NCI-H2227 treated with DMSO at 0.1 percent for 48 hours (cell line): ENCODE results near the gene SYNPO.

Experiments used
- DNase-seq: peaks from one replicate; lab custom pipeline; 2025; lab: John Stamatoyannopoulos, UW

The SYNPO gene

GRCh38 chr5:150625164-150625535 is 15.3 kb upstream of the SYNPO start:
- no peak for DNase-seq

- no peak for DNase-seq
Observed at GRCh38 chr5:150625831-150626746, 14.4 kb upstream of the SYNPO start.

DNA sequence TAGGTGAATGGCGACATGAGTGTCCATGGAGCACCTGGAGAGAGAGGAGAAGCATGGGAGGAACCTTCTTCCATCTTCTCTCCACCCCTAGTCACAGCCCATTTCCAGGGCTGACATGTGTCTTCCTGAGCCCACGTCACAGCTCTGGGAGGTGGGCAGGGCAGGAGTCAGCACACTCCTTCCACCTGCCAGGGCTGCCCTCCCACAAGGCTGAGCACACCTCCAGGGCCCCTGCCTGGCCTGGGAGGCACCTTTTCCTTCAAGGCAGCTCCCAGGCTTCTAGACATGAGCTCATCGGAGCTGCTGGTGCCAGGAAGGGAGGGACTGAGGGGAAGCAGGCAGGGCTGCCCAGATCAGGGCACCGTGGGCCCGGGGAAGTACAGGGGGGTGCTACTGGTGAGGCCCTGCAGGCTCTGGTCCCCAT is 13.6 kb upstream of the SYNPO start:
- DNase-seq: no peak

DNA sequence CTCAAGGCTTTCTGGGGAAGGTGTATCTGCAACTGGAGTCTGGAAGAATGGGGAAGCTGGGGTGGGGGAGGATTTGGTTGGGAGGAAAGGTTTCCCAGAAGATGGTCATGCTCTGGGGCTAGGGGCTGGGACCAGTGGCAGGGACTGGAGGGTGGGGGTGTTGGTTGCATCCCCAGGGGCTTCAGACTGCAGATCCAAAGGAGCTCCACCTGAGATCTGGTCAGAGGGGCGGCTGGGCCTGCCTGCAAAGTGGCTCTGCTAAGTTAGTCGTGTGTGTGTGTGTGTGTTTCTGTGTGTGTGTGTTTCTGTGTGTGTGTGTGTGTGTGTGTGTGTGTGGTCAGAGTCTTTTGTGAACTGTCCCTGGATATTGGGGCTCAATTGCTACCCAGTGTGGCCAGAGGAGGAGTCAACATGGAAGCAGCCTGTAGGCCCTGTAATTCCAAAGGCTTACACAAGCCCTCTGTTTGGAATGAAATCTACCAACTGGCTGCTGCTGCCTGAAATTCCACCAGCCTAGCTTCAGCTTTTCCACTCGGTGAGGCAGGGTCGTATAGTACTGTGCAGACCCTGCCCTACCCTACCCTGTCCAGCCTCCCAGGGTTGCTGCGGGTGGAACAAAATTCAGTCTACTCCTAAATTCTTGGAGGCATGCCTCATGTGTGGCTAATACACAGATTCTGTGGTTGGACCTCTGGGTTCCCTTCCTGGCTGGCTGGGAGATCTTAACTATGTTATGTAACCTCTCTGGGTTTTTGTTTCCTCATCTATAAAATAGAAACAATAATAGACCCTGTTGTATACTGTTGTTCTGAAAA is 12.5 kb upstream of the SYNPO start:
- DNase-seq: no peak

GRCh38 chr5:150628936-150629485 is 11.4 kb upstream of the SYNPO start:
- DNase-seq: no peak

DNA sequence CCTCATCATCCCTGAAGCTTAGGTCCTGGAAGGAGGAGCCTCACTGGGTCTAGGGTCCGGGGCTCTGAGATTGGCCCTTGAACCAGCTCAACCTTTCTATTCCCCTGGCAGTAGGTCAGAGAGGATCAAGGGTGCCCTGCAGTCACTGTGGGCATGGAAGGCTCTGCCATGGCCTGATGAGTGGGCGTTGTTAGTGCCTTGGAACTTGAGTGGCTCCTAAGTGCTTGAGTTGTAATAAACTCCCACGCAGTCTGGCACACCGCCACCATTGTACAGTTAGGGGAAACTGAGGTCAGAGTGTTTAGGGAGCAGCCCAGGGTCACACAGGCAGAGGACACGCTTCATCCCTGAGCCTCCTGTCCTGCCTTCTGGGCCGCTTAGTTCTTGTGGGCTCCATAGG is 10.4 kb upstream of the SYNPO start:
- no peak for DNase-seq

DNA sequence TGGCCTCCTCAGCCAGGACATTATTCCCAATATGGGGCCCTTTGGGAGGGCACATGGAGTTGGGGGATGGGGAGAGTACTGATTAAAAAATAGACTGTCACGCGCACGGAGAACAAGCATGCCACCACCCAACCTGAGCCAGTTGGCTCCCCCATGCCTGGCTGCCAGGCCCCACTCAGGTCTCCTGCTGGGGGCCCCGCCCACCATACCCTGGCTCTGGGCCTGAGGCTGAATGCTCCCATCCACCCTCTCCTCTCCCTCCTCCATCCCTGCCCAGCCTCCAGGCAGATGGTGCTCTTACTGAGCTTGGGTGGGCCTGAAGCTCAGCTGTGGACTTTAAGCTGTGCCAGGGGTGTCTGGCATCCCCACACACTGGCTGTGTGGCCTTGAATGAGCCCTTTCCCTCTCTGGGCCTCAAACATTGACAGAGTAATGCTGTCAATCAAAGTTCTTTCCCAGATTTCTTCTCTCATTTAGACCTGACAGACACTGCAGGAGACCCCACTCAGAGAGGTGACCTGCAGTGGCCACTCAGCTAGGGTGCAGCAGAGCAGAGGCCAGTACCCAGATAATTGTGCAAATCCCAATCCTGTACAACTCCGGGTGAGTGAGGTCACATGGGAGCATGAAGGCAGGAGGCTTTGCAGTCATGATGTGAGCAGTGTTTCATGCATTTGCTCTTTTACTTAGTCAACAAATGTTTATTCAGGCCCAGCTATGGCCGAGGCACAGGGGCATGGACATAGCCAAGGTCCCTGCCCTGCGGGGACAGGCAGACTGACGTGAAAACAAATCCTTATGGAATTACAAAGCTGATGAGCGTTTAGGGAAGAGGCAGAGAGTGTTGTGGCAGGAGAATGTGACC is 9.8 kb upstream of the SYNPO start:
- no peak for DNase-seq

DNA sequence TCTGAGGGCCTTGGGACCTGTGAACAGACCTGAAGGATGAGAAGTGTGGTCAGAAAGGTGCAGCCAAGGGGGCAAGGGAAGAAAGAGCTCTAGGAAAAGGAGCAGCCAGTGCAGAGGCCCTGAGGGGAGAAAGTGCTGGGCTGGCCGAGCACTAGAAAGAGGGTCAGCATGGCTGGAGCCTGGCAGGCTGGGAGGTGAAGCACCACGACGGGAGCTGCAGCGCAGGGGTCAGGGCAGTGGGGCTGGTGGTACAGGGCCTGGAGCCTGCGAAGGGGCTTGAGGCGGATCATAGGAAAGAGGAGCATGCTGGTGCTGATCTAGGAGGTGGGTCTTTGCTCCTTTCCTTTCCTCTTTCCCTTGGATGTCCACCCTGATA is 9.1 kb upstream of the SYNPO start:
- DNase-seq: no peak

GRCh38 chr5:150632305-150633160 is 7.9 kb upstream of the SYNPO start:
- DNase-seq: no peak

DNA sequence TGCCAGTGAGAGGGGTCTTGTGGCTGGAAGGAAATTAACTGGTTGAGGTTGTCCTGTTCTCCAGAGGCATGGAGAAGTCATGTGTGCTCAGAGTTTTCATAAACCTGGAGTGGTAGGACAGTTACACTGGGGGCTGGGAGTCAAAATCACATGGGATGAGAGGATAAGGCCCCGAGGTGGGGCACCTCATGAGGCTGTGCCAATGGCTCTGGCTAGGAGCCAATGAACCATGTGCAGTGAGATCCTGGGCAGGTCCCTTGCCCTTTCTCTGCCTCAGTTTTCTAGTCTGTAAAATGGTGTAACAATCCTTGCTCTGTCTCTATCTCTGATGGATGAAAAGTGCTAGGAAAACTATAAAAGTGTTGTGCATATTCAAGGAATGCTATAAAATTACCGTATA is 7.0 kb upstream of the SYNPO start:
- DNase-seq: no peak

- no peak for DNase-seq
Observed at GRCh38 chr5:150636391-150637244, 3.8 kb upstream of the SYNPO start.

DNA sequence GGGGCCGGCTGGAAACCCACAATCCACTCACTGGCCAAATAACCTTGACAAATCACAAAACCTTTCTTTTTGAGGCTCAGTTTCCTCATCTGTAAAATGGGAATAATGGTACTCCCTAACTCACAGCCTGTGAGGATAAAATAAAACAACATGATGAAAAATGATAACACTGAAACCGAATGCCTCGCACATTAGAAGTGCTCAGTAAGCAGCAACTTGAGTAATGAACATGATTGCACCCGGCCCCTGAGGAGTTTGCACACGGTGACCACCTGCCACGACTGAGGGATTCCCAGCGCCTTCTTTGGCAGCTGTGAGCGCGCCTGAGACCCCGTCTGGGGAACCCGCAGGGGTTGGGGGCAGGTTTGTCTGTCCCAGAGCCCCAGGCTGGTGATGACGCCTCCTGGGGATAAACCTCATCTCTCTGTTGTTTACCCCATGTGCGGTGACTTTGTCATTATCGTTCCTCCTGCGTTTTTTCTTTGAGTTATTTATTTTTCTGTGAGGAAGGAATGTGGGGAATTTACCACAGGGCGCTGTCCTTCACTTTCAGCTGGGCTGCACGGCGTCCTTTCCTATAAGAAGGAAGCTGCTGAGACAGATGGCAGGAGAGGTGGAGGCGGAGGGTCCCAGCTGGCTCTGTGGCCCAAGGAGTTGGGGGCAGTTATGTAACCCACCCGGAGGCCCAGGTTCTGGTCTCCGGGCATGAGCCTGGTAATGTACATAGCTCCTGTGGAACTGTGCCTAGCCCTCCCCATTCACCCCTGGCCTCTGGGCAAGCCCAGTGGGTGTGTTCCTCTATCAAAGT is 3.0 kb upstream of the SYNPO start:
- no peak for DNase-seq

- DNase-seq: no peak
Observed at GRCh38 chr5:150638053-150638444, 2.4 kb upstream of the SYNPO start.

GRCh38 chr5:150638488-150639376 is 1.7 kb upstream of the SYNPO start:
- no peak for DNase-seq

- no peak for DNase-seq
Observed at GRCh38 chr5:150639377-150639692, 1.1 kb upstream of the SYNPO start.

DNA sequence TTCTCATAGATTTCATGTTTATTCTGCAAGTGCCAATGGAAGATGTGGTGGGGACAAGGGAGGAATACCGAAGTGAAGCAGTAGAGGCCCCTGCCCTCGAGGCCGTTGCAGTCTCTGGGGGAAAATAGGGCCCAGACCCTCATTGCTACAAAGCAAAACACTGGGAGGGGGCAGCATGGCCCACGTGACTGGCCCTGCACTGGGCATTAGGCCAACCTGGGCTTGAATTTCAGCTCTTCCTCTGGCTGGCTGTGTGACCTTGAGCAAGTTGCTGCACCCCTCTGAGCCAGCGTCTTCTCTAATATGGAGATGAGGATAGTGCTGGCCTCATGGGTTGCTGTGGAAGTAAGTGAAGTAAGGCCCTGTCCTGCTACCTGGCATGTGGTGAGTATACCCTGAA is 709 bp upstream of the SYNPO start:
- no peak for DNase-seq

DNA sequence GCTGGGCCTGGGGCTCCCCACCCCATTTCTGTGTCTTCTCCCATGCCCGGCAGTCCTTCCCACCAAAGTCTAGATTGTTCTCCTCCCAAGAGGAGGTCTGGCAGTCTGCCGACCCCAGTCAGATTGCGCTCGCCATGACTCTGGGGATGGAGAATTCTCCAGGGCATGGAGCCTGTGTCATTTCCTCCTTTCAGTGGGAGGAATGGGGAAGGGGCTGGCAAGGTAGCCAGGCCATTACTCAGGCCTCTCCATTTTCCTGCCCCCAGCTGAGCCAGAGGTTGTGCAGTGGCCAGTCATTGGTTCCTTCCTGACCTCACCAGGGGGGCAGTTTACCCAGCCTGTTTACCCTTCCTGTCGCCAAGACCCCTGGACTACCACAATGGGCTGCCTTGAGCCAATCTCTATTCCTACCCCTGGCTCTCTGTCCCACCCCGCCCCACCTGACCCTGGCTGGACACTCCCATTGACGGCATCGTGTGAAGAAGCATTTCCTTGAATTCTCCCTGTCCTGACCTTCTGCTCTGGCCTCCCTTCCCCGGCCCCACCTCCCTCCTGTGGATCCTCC is 628 bp downstream of the SYNPO start:
- DNase-seq: no peak
